Ecto neural progenitor cell (in vitro differentiated cells): ENCODE results near the gene CACNA1B.

ENCODE experiments used
- DNase-seq: peaks from one replicate; pipeline ENCODE4 v3.0.0-alpha.2; 2018; ENCODE audit warnings: low spot score

The CACNA1B gene

DNA sequence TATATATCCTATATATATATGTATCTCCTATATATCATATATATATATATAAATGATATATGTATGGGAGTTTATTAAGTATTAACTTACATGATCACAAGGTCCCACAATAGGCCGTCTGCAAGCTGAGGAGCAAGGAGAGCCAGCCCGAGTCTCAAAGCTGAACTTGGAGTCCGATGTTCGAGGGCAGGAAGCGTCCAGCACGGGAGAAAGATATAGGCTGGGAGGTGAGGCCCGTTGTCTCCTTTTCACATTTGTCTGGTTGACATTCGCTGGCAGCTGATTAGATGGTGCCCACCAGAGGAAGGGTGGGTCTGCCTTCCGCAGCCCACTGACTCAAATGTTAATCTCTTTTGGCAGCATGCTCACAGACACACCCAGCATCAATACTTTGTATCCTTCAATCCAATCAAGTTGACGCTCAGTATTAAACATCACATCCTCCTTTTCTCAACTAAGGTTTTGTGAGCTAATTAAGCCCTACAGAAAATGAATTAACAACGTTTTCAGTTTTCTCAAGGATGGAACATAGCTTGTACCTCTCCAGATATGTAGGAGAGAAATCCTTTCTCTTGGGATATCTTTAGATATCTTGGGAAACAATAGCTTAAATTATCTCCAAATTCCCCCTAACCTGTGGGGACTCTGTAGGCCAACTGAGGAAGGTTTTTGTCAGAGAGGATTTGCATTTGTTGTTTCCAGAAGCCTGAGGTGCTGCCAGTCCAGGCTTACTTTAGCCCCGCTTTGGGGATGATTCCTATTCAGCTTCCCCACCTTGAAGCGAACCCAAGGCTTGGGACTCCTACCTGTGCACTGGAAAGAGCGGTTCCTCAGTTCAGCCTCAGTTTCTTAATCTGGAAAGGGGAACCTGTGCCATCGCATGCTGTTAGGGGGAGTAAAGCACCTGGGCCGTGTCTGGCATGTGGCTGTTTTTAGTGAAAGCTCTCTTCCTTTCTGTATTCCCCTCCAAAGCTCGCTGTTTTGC, 163.2 kb downstream of the CACNA1B start:
- DNase-seq = no peak

DNA sequence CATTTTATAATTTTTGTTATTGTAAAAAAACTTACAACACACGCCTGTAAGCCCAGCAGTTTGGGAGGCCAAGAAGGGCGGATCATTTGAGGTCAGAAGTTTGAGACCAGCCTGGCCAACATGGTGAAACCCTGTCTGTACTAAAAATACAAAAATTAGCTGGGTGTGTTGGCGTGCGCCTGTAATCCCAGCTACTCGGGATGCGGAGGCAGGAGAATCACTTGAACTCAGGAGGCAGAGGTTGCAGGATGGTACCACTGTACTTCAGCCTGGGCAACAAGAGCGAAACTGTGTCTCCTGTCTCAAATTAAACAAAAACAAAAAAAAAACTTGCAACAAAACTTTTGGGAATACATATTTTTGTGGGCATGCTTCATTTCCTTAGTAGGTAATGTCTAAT, 164.6 kb downstream of the CACNA1B start:
- no peak for DNase-seq

DNA sequence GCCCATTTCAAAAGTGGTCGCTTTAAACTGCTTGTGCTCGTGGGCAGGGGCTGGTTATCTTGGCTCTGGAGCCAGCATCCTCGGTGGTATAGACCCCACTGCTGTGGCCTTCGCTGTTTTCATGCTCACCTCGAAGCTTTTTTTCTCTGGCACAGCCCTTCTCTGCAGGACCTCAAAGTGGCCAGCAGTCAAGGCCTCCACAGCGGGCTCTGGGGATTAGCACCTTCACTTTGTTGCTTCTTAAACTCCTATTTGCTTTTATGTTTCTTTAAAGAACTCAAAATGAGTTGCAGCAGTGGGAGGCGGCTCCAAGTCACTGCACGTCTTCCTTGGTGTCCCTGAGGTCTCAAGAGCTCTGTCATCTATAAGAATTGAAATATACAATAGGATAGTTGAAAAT, 165.1 kb downstream of the CACNA1B start:
- DNase-seq = peak; percentile 35

DNA sequence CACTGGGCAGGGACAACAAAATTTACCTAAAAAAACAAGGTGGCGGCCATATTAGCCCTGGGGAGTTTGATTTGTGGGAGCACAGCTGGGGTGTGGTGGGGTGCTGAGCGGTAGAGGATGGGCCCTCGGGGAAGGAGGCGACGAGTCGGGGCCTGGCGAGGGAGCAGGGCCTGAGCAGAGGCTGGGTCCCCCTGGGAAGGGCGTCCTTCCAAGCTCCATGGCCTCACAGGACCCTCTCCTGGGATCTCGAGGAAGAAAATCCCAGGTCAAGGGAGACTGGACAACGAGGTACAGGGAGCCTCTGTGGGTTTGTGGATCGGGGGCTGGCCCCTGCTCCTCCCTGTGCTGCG, 165.5 kb downstream of the CACNA1B start:
- DNase-seq = peak; percentile 35

DNA sequence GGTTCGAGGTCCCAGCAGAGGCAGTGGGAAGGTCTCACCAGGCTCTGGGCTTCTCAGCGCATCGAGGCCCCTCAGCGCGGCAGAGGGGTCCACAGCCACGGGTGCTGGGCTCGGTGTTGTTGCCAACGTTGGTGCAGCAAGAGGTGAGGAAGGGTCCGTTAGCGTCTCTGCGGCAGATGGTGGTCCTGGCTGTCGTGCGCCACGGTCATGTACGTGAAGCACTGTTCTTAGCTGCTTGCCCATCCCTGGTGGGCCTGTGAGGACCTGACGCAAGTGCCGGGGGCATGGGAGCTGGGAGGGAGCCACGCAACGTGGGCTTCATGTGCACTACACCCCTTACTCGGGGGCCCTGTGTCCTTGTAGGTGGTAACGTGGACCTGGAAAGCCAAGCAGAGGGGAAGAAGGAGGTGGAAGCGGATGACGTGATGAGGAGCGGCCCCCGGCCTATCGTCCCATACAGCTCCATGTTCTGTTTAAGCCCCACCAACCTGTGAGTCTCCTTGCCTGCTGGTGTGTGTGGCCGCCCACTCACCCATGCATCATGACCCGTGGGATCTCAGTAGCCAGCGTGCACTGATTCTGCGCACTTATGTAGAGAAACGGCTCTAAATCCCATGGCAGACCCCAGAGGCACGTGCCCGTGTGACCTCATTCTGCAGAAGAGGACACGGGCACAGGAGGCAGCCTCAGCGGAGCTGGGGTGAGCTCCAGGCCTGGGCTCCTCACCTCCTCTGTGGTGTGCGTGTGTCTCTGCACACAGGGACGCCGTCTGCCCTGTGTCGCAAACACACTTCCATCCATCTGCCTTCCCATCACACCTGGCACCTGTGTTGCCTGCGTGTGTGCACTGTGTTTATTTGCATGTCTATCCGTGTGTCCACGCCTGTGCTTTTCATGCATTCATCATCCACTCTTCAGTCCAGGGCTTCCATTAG, 166.1 kb downstream of the CACNA1B start:
- DNase-seq = peak; percentile 36

DNA sequence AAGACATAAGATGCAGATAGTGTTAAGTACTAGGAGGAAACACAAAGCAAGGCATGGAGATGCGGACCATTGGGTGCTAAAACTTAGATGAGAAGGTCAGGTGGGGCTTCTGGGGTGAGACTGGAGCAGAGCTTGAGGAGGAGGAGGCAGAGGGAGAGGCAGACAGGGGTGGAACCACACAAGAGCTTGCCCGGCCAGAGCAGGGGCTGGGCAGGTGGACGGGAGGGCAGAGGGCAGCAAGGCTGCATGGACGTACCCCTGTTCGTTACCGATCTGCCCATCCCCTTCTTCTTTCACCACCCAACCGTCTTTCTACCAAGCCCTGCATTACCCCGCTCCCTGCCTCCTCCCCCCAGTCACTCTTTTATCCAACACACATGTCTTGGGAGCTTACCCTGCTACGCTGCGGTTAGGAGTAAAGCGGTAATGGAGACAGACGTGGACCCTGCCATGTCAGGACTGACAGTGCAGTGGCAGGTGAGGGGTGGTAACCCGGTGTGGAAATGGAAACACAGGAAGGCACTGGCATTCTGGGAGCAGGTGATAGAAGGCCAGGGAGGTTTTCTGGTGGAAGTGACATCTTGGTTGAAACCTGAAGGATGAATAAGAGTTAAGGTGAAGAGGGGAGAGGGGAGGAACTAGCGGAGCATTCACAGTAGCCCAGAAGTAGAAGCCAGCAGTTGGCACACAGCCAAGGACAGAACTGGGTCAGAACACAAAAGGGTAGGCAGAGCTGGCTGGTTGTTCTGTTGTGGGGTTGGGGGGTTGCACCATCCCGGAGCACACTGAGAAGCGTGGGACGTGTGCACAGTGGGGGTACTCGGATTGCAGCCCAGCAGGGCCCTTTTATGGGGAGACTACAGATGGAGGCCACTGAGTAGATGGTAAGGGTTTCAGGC, 167.2 kb downstream of the CACNA1B start:
- peak; percentile 32 for DNase-seq

DNA sequence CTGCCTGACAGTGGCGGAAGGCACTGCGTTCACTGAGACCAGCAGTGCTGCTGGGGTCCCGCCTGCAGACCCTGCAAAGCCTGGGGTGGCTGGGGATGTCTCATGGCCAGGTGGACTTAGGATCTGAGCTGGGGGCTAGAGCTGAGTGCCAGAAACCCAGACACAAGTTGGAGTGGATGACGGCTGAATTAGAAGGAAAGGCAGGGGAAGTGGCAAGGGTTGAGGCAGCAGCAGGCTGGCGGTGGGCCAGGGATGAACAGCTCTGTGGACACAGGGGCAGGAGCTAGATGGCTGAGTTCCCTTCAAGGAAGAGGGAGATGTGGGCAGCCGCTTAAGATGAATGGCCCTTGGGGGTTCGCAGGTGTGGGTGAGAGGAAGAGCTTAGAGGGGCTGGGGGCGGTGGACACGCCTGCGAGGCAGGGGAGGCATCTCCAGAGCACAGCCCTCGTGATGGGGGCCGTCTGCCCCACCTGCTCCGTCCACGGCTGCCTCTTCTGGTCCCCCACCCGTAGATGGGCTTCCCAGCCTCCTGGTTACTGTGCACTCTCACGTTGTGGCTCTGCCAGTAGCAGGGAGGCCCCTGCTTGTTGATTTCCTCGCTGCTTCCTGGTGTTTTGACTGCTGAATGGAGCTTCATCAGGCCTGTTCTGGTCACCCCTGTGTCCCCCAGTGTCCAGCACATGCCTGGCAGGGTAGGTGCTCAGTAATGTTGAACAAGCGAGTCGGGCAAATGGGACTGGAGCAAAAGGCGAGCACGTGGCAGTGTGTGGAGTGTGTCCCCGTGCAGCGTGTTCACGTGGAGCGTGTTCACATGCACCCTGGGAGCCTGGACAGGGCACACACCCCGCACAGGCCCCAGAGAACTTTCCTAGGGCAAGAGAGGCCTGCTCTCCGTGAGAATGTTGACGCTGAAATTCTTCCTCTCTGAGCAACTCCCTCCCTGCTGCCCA, 168.2 kb downstream of the CACNA1B start:
- peak; percentile 39 for DNase-seq

DNA sequence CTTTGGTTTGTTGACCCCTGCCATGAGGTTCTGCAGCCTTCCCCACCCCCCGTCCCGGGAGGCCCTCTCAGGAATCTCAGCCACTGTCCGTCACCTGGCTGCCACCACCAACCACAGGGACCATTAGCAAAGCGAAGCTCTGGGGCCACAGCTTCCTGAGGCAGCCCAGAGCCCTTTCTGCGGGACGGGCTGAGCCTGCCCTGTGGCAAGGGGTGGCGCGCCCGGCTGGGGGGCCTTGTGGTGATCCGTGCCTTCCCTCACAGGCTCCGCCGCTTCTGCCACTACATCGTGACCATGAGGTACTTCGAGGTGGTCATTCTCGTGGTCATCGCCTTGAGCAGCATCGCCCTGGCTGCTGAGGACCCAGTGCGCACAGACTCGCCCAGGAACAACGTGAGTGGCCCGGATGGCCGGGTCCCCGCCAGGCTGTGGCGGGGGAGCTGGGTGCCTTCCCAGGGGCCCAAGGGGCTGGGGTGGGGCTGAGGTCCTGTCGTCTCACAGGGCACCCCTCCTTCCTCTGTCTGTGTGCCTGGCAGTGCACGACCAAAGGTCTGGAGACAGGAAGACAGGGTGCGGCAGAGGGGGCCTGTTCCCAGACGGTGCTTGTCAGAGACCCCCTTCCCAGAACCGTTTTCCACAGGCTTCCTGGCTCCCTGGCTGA, 169.2 kb downstream of the CACNA1B start:
- DNase-seq = peak; percentile 41

DNA sequence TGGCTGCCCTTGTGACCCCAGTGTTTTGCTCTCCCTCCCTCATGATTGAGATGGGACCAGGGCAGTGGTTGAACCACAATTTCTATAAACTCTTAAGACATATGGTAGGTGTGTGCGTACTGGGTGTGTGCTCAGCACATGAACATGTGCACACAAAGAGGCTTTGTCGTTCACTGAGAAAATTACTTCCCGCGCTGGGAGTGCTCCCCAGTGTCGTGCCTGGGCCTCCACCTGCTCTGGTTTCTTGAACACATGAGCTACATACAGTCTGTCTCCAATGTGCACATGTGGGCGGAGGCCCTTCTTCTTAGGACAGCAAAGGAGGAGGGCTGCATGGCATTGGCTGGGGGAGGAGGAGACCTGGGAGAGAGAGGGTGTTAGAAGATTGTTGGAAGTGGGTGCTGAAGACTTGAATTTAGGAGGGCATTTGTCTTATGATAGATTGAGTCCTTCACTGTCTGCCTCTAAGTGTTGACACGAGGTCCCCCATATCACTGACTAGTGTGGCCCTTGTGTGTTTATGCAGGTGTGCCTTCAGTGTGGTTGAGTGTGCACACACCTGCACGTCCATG, 170.0 kb downstream of the CACNA1B start:
- peak; percentile 30 for DNase-seq

DNA sequence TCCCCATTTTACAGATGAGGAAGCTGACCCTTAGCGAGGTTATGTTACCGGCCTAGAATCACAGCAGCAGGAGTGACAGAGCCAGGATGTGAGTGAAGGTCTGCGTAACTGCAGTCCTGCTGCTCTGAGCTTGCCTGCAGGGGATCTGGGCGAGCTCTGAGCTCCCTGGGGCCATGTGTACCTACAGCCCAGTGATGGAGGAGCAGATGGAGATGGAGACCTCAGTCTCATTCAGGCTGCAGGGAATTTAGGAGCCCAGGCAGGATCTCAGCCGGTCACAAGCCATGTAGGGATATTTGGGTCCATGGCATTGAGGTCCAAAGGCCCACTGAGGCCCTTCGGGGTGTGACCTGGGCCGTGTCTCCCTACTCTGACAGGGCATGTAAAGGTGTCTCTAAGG, 170.6 kb downstream of the CACNA1B start:
- DNase-seq = no peak

DNA sequence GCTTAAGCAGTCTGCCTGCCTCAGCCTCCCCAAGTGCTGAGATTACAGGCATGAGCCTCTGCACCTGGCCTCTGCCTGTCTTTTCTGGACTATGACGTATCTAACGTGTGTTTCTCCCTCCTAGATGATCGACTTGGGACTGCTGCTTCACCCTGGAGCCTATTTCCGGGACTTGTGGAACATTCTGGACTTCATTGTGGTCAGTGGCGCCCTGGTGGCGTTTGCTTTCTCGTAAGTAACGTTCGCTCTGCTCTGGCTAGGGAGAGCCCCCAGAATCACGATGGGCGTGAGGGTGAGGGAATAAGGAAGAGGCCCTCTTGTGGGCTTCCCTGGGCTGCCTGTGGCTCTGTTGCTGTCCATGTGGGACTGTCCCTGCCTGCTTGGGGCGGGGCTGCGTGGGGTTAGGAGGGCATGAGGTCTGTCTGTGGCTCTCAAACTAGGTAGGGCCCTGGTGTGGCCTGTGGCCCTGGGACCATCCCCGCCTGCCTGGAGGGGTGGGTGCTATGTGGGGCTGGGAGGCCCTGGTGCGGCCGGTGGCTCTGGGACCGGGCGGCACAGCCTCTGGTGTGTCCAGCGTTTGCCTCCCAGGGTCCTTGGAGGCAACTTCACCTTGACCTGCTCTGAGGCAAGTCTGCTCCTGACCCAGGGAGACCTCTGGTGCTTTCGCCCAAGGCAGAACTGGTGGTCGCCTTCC, 171.7 kb downstream of the CACNA1B start:
- peak; percentile 39 for DNase-seq

DNA sequence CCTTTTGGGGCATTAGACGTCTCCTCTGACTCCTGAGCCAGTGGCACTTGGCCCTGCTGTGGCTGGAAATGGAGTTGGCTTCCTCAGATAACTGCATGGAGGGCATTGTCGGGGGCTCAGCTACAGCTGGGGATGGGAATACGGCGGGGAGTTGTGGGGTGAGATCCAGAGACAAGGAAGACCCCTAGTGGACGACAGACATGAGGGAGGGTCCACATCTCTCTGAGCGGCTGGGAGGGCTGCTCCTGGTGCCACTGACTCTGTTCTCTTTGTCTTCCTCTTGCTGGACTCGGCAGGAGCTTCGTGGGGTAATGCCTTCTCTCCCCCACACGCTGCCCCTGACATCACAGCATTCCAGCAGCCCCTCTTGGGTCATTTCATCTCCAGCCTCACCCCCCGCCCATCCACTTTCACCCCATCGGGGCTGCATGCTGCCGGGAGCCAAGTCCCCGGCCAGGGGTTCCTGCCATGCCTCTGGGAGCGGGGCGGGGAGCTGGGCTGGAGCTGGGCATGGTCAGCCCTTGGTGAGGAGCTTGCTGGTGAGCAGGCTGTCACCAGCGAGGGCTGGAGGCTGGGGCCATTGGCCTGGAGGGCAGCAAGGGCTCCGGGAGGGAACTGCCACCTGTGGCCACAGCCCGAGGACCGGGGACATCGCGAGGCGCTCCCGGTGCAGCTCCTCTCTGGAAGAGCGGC, 172.3 kb downstream of the CACNA1B start:
- DNase-seq = peak; percentile 45

DNA sequence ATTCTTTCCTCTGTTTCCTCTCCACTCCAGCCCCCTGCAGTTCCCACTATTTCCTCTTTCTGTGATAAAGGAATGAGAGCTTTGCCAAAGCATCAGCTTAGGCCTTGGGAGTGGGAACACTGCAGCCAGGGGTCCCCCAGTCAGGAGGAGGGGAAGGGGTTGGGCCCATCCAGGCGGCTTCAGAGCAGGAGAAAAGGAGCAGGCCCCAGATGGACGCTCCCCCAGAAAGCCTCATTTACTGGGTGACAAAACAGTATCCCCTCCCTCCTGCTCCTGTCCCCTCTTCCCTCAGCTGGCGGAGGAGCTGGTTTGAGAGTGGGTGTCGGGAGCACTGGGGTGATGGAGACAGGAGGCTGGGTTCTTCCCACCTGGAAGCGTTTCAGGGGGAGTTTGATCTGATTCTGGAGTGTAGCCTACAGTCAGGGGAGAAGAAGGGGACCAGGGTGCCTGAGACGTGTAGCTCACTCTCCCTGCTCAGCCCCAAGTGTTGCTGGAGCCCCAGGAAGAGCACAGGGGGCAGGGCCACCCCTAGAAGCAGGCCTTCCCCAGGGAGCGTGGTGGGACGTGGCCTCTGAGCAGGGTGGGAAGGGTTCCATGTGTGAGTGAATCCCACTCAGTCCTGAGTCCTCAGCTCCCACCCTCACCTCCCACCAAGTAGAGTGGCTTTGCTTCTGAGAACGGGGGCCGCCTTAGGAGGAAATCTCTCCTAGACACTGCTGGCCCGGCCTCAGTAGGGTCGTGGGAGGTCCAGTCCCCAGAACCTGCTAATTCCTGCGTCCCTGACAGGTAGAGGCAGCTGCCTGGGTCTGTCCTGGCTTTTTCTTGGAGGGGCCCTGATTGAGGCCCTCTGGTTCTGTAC, 173.1 kb downstream of the CACNA1B start:
- peak; percentile 36 for DNase-seq

DNA sequence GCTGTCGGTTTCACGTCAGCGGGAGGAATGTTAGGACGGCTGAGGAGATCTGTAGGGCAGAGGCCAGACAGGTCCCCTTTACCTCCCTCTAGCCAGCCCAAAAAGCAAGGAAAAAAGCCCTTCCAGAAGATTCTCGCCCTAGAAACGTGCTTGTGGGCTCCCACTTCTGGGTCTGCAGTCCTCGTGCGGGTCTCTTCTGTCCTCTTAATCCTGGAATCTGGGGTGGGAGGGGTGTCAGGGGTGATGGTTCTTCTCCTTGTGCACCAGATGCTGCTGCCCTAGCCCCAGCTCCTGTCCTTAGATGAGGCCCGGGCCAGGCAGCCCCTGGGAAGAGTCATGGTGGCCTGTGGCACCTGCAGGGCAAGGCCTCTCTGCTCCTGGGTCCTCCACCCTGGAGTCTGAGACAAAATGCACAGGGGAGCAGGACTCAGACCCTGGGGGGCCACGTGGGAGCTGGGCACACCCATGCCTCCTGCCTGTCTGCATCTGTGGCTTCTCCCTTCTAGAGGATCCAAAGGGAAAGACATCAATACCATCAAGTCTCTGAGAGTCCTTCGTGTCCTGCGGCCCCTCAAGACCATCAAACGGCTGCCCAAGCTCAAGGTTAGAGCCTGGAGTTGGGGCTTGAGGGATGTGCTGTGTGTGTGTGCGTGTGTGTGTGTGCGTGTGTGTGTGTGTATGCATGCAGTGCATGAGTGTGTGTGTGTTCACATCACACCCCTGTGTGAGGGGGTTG, 174.2 kb downstream of the CACNA1B start:
- no peak for DNase-seq

DNA sequence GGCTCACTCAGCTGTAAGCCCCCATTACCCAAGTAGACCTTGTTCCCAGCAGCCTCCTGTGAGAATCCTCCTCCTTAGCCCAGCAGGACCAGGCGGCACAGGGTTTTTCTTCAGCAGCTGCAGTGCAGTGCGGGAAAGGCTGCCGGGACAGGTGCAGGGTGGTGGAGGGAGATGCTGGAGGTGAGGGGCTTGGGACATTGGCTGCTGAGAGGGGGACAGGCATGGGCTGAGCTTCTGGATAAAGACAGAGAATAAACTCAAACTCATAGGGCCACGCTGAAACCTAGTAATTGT, 174.7 kb downstream of the CACNA1B start:
- peak; percentile 36 for DNase-seq

DNA sequence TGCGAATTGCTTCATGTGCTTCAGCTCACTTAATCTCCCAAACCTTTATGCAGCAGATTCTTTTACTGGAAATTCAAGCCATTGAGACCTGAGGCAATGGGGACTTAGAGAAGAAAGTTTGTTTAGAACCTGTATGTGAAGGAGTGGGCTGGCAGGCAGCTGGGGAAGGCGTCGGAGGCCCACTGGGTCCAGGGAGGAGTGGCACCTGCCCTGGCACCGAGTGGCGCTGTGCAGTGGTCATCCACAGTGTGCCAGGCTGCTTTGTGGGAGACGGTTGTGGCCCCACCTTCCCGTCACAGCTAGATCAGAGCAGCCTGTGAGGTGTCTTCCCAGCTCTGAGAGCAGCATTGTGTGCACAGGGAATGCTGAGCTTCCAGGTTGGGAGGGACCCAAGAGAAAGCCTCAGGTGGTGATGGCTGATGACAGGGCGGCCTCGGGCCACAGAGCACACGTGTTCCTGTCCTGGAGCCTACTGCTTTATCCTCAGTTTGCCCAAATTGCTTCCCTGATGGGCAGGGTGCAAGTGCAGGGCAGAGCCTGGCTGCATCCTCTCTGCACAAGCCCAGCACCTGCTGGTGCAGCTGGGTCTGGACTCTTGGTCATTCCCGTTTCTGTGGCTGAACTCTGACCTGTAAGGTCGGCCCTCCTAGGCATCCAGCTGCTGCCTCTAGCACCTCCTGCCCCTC, 175.2 kb downstream of the CACNA1B start:
- no peak for DNase-seq
